Stimulated activated naive CD4-positive, alpha-beta T cell treated with Interleukin-2 at 50 U/mL for 16 hours (primary cell): ENCODE data around the gene PTPRS.
"Not testable (repeated sequence)": the region's sequence is repeated elsewhere in the genome, so short reads cannot be mapped to it uniquely, and the experiment has no call there.

ENCODE experiments used
- DNase-seq: peaks from one replicate; lab custom pipeline; 2025; lab: John Stamatoyannopoulos, UW

PTPRS gene

DNA sequence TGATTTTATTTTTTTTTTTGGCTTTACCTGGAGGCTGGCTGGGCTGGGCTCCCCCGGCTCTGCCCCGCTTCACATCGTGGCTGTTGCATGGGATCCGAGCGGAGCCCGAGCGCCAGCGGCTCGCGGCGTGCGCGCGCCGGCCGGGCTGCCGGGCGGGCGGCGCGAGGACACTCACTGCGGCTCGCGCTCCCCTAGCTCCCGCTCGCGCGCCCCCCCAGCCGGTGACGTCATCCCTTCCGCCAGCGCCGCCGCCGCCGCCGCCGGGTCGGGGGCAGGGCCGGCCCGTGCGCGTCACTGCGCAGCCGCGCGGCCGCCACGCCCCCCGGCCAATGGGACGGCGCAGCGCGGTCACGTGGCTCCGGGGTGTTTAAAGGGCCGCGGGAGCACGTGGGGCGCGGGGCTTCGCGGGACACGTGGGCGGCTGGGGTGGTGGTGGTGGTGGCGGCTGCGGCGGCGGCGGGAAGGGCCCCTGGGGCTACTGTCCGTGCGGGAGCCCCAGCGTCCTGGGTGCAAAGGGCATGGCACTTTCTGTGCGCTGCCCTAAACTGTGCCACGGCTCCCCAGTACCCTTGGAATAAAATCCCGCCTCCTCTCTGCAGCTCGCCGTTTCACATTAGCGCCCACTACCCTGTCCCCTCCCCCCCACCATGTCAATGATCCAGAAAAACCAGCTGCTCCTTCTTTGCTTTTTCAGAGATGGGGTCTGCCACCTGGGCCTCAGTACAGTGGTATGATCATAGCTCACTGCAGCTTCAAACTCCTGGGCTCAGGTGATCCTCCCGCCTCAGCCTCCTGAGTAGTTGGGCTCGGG lies at the start of gene PTPRS:
TSS of gene PTPRS (minus strand) at position 176 of the 811 bp plus-strand sequence. CDS start 54,672 bp downstream, outside the sequence.
- peak; percentile 41 for DNase-seq

DNA sequence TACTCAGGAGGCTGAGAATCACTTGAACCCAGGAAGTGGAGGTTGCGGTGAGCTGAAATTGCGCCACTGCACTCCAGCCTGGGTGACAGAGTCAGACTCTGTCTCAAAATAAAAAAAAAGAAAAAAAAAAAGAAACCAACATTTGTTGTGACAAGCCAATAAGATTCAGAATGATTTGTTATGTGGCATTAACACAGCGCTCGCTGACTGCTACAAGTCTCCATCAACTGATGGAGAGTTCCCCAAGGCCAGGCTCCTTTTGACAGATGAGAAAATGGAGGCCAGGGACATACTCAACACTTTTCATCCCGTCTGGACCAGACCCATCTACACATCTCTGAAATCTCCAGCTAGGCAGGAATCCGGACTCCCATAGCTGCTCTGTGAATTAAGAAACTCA lies 48.7 kb upstream of the PTPRS start:
- DNase-seq, result no peak

DNA sequence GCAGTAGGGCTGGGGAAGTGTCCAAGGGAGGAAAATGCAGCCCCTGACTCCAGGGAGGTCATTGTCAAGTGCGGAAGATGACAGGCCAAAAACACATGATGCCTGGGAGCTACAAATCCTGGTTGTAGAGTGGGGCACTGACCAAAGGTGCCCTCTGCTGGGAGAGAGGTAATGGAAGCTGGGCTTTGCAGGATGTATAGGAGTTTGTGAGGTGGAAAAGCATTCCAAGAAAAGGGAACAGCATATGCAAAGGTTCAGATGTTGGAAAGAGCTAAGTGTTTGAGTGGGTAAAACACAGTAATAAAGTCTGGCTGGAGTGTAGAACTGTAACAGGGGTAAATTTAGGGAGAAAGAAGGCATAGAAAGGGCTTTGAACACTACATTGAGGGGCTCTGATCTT lies 46.9 kb upstream of the PTPRS start:
- DNase-seq, result no peak

DNA sequence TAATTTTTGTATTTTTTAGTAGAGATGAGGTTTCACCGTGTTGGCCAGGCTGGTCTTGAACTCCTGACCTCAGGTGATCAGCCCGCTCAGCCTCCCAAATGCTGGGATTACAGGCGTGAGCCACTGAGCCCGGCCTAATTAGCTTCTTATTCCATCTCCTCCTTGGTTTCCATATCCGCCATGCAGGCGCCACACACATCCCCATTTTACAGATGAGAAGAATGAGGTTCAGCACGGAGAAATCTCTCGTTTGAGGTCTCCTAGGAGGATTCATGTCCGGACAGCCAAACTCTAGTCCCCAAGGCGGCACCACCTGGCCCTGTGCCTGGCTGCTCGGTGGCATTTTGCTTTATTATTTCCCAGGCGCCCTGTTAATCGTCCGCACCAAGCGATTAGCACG lies 46.2 kb upstream of the PTPRS start:
- DNase-seq, result no peak

DNA sequence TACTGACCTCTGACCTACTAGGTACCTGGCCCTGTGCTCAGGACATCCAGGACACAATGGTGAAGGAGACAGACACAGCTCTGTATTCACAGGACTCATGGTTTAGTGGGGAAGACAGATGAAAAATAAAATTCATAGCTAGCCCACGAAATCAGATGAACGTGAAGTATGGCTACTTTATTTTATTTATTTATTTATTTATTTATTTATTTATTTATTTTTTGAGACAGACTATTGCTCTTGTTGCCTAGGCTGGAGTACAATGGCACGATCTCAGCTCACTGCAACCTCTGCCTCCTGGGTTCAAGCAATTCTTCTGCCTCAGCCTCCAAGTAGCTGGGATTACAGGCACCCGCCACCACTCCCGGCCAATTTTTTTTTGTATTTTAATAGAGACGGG lies 40.6 kb upstream of the PTPRS start:
- DNase-seq, result not testable (repeated sequence)

DNA sequence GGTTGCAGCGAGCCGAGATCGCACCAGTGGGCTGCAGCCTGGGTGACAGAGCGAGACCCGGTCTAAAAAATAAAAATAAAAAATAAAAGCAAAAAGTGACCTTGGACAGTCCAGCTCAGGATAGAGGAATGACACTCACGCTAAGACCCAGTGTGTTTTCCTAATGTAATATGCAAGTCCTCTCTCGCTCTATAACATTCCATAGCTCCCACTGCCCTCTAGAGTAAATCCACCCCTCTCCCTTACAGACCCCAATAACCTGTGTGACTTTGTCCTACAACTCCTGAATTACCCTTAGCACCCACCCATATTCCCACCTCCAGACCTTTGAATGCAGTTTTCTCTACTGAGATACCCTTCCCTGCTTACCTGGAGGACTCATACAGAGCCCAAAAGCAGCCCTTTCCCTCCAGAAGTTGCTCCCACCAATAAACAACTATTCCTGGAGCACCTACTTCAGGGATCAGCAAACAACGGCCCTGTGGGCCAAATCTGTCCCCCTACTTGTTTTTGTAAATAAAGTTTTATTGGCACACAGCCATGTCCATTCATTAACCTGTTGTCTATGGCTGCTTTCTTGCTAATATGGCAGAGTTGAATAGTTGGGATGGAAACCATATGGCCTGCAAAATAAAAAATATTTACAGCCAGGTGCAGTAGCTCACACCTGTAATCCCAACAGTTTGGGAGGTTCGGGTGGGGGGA lies 39.8 kb upstream of the PTPRS start:
- DNase-seq, result no peak

DNA sequence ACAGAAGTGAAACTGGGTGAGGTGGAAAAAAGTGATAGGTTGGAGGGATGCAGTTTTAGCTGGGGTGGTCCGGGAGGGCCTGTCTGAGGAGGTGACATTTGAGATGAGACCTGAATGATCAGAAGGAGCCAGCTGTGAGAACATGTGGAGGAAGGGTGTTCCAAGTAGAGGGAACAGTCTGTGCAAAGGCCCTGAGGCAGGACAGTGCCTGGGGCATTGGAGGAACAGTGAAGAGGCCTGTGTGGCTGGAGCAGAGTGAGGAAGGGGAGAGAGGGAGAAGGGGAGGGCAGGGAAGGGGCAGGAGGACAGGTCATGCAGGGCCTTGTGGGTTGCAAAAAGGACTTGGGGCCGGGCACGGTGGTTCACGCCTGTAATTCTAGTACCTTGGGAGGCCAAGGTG lies 36.3 kb upstream of the PTPRS start:
- DNase-seq, result no peak

DNA sequence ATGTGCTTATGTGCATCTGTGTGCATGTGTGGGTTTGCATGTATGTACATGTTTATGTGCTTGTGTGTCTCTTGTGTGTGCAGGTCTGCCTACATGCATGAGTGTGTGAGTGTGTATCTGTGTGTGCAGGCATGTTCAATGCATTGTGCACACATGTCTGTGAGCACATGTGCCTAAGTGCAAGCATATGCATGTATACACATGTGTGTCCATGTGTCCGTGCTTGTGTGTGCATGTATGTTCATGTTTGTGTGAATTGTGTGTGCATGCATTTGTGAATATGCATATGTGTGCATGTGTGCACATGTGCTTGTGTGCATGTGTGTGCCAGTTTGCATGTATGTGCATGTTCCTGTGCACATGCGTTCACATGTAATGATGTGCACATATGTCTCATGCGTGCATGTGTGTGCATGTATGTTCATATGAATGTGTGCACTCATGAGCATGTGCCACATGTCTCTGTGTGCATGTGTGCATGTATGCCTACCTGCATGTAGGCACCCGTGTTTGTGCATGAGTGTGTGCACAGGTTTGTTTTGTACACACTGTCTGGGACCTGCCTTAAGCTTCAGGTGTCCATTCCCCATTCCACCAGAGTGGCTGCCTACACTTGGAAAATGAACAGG lies 32.1 kb upstream of the PTPRS start:
- no peak for DNase-seq

DNA sequence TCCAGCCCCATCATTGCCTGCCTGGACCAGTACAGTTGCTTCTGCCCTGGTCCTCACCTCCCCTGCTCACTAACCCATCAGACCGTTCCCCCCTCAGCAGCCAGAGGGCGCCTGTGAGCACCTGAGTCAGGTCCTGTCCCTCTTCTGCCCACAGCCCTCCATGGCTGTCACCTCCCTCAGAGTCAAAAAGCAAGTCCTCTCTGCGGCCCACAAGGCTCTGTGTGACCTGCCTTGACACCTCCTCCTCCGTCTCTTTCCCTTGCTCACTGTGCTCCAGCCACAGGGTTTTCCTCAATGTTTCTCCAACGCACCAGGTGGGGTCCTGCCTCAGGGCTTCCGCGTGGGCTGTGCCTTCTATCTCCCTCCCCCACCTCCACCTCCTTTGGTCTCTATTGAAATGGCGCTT lies 29.4 kb upstream of the PTPRS start:
- DNase-seq, result peak; percentile 6

DNA sequence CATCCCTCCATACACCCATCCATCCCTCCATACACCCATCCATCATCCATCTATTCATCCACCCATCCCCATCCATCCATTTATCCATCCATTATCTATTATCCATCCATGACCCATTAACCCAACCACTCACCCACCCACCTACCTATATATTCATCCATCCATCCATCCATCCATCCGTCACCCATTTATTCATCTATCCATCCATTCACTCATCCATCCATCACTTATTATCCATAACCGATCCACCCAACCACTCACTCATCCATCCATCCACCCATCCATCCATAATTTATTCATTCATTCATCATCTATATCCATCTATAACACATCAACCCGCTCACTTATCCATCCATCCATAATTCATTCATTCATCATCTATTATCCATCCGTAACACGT lies 28.7 kb upstream of the PTPRS start:
- no peak for DNase-seq

DNA sequence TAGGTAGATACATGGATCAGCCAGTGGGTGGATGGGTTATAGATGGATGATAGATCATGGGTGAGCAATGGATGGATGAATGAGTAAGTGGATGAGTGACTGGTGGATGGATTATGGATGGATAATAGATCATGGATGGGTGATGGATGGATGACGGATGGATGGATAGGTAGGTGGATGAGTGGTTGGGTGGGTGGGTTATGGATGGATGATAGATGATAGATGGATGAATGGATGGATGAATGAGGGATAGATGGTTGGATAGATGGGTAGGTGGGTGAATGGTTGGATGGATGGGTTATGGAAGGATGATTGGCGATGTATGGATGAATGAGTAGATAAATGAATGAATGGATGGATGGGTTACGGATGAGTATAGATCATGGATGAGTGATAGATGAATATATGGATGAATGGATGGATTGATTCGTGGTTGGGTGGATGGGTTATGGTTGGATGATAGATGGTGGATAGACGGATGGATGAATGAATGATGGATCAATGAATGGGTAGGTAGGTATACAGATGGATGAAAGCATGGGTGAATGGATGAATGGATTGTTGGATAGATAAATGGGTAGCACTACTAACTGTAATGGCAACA lies 27.0 kb upstream of the PTPRS start:
- no peak for DNase-seq

DNA sequence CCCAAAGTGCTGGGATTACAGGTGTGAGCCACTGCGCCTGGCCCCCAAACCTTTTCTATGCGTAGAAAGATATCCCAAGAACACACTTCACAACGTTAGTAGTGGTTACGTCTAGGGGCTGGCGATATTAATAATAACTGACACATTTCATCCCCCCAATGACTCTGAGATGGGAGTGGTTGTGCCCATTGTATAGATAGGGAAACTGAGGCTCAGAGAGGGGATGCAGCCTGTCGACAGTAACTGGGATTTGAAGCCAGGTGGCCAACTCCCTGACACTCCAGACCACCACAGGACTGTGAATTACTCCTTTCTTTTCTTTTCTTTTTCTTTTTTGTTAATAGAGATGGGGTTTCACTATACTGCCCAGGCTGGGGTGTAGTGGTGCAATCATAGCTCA lies 25.3 kb upstream of the PTPRS start:
- DNase-seq, result no peak

DNA sequence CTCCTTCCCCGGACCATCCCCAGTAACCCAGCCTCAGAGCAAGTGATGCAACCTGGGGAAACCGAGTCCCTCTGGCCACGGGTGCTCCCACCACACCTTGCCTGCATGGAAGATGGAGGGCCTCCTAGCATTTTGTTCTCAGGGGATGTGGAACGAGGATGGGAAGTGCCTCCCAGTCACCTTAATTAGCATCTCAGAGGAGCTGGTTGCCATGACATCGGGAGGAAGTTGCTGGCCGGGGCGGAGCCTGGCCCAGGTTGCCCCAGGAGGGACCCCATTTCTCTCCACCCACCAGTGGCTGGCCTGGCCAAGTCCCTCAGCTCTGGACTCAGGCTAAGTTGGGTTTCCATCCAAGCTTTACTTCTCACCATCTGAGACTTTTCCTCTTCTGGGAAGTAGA lies 24.1 kb upstream of the PTPRS start:
- no peak for DNase-seq

DNA sequence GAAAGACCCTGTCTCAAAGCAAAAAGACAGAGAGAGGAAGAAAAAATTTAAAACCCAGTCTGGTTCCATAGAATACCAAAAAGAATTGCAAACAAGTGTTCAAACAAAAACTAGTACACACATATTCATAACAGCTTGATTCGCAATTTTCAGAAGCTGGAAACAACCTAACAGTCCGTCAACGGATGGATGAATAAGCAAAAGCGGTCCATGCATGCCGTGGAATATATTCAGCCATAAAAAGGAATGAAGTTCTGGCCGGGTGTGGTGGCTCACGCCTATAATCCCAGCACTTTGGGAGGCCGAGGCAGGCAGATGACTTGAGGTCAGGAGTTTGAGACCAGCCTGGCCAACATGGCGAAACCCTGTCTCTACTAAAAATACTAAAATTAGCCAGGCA lies 21.2 kb upstream of the PTPRS start:
- DNase-seq, result not testable (repeated sequence)

DNA sequence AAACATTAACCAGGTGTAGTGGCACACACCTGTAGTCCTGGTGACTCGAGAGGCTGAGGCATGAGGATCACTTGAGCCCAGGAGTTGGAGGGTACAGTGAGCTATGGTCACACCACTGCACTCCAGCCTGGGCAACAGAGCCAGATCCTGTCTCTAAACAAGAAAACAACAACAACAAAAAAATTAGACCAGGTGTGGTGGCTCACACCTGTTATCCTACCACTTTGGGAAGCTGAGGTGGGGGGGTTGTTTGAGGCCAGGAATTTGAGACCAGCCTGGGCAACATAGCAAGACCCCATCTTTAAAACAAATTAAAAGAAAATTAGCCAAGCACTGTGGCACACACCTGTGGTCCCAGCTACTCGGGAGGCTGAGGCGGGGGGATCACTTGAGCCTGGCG lies 20.8 kb upstream of the PTPRS start:
- no peak for DNase-seq

DNA sequence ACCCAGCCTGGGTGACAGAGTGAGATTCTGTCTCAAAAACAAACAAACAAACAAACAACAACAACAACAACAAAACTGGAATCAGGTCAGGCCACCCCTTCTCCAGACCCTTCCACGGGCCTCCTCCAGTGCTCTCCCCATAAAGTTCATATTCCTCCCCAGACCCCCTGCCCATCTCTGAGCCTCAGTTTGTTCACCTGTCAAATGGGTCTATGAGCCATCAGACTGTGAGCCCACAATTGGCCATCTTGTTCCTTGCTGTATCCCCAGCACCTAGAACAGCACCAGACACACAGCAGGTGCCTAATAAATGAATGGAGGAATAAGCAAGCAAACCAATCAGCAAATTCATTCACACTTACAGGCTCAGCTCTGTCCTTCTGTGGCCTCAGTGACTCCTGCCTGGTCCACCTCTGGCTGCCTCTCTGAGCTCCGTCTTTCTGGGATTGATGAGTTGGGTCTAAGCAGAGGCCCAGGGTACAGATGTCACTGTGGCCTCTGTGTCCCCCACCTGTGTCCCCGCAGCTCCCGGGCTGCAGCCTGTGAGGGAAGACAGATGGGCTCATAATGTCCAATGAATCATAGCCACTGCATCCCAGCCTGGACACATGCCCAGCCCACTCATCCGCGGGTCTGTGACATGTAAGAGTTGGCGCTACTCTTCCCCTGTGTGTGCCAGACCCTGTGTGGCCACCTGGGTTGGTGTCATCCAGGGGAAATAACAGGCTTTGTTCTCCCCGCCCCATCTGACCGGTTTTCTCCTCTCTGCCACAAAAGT lies 19.6 kb upstream of the PTPRS start:
- DNase-seq, result no peak

DNA sequence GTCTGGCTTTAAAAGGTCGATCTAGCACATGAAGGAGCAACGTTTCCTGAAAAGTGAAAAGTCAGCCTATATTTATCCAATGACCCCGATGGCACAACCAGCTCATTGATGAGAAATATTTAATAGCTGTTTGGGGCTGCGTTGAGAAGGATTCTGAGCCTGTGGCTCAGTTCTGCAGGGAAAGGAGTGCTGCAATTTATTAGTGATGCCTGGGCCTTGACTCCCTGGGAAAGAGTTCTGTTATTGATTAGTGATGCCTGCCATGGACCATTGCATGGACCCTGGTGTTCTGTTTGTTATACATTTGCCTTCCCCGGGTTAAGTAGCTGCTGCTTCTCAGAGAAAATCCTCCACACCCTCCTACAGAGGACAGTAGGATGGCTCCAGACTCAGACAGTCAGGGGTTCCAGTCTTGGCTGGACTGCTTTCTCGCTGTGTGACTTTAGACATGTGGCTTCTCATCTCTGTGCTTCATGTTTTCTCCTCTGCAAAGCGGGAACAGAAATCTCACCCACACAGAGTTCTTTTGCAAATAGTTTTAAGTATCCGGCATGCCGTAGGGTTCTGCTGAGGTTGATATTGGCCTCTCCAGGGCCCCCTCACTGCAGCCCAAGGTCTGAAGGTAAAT lies 17.7 kb upstream of the PTPRS start:
- no peak for DNase-seq

DNA sequence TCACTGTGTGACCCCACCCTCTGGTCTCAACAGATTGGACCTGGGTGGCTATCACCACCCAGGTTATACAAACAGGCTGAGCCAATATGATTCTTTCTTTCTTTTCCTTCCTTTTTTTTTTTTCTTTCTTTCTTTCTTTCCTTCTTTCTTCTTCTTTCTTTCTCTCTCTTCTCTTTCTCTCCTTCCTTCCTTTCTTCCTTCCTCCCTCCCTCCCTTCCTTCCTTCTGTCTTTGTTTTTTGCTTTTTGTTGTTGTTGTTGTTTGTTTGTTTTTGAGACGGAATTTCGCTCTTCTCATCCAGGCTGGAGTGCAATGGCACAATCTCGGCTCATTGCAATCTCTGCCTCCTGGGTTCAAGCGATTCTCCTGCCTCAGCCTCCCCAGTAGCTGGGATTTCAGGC lies 17.0 kb upstream of the PTPRS start:
- no peak for DNase-seq

DNA sequence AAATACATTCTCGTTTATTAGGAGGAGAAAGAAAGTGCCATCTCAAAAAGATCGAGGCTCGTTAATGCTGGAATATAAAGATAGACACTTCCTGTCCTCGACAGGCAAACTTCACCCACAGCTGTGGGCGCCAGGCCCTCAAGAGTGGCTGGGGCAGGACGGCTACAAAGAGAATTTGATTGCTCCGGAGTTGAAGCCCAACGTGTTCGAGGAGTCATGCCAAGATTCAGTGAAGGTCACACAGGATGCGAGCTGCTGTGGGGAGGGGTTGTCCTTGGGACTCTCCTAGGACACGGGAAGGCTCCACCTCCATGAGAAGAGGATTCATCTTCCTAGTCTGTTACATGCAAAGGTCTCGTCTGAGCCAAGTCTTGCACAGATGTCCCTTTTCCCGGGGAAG lies 16.3 kb upstream of the PTPRS start:
- no peak for DNase-seq

DNA sequence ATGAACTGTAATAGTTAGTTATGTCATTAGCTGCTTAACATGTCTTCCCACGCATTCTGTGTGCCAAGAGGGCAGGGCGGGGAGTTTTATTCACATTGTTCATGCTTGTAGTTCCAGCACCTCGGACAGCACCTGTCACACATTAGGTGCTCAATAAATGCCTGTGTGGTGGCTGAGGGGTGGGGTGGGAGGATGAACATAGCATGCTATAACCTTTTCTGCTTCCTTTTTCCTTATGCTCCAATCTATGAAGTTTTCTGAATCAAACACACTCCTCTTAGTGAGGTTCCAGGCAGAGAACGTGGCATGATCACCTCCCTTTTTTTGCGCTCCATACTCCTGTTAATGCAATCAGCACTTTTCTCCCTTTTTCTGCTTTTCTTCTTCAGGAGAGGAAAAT lies 15.8 kb upstream of the PTPRS start:
- DNase-seq, result no peak

DNA sequence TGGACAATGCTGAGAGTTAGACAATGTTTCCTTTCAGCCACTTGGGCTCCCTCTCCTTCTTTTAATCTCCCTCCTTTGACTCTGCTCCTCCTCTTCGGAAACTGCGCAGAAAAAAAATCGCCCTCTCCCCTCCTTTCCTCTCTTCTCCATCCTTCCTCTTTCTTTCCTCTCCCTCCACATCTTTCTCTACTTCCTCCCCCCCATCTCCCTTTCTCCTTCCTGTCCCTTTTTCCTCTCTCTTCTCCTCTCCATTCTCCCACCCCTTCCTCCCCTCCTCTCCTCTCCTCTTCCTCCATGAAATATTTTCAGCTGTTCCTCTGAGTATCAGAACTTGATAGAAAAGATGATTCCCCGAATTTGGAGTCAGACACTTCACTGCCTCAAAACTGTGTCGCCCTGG lies 15.1 kb upstream of the PTPRS start:
- no peak for DNase-seq

DNA sequence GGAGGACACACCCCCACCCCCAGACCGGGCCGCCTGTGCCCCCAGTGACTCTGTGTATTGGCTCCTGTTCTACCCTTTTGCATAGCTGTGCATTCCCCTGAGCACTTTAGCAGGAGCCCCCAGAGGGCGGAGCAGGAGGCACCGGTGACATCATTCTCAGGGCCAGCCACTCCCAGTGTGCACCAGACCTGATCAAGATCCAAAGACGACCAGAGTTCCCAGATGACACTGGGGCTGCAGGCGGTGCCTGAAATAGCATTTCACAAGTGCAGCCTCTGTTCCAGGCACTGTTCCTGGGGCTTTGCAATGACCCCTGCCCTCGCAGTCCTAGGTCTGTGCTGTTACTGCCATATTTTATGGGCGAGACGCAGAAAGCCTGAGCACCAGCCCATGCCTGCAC lies 14.5 kb upstream of the PTPRS start:
- DNase-seq, result no peak
